Measurements from ENCODE around the gene CC2D1A. TPM values are rescaled to one million over a fixed set of nuclear protein-coding genes. Genes with fewer than 3 reads are reported as not detected.
"Not testable (repeated sequence)": the region's sequence is repeated elsewhere in the genome, so short reads cannot be mapped to it uniquely, and the experiment has no call there.

CC2D1A gene
- total and polyA plus RNA-seq, 8 donors, result 25.0 to 34.3 (median 30.5) TPM

GRCh38 chr19:13964776-13965175 is 58.8 kb downstream of the CC2D1A start:
- no peak for TF ChIP-seq CTCF (IDR thresholded peaks at IDR 0.05)
- H3K36me3 ChIP-seq, result peaks cover 0 to 100% of the 10 kb centered on the region in 2 donors
- intact Hi-C loops (cut with DNase I), result no loop called here

GRCh38 chr19:13965377-13965896 is 59.4 kb downstream of the CC2D1A start:
- no peak overlapping the region for H3K4me3 ChIP-seq
- ATAC-seq, result no peak
- no peaks in the 10 kb centered on the region for H3K9me3 ChIP-seq
- no peaks in the 10 kb centered on the region for H3K27me3 ChIP-seq
- H3K36me3 ChIP-seq, result peaks cover 0 to 99% of the 10 kb centered on the region in 2 donors
- intact Hi-C loops (cut with DNase I), result no loop called here
- DNase-seq, result no peak
- no peak overlapping the region for H3K27ac ChIP-seq
- no peaks in the 10 kb centered on the region for H3K4me1 ChIP-seq
- no peak for TF ChIP-seq CTCF (IDR thresholded peaks at IDR 0.05)

More at GRCh38 chr19:13964776-13965175, 58.8 kb downstream of the CC2D1A start:
- Histone ChIP-seq H3K4me3 (no peak overlapping the region), H3K4me1 (no peaks in the 10 kb centered on the region), H3K27ac (no peak overlapping the region), H3K9me3 (no peaks in the 10 kb centered on the region), H3K27me3 (no peaks in the 10 kb centered on the region)
- ATAC-seq (no peak), DNase-seq (no peak)

- H3K27me3 ChIP-seq, result no peaks in the 10 kb centered on the region
- no peak for ATAC-seq
- no peak overlapping the region for H3K27ac ChIP-seq
- no peaks in the 10 kb centered on the region for H3K9me3 ChIP-seq
- no peak for TF ChIP-seq CTCF (IDR thresholded peaks at IDR 0.05)
- no peak overlapping the region for H3K4me3 ChIP-seq
- no peak for DNase-seq
- no peaks in the 10 kb centered on the region for H3K4me1 ChIP-seq
- peaks cover 0 to 96% of the 10 kb centered on the region in 2 donors for H3K36me3 ChIP-seq
- intact Hi-C loops (cut with DNase I), result no loop called here
Measured at GRCh38 chr19:13965926-13966683, 60.1 kb downstream of the CC2D1A start.

- no peaks in the 10 kb centered on the region for H3K4me1 ChIP-seq
- ATAC-seq (no peak), DNase-seq (peak in 1 of 4 donors; percentile 66)
- no peak overlapping the region for H3K27ac ChIP-seq
- no peak for TF ChIP-seq CTCF (IDR thresholded peaks at IDR 0.05)
- no peak overlapping the region for H3K4me3 ChIP-seq
- H3K36me3 ChIP-seq, result peaks cover 0 to 96% of the 10 kb centered on the region in 2 donors
- intact Hi-C loops (cut with DNase I), result no loop called here
- H3K27me3 ChIP-seq, result no peaks in the 10 kb centered on the region
- no peaks in the 10 kb centered on the region for H3K9me3 ChIP-seq
Measured at GRCh38 chr19:13966684-13967128, 60.7 kb downstream of the CC2D1A start.

- H3K4me1 ChIP-seq; H3K27ac ChIP-seq; H3K27me3 ChIP-seq; ATAC-seq; intact Hi-C loops (cut with DNase I); DNase-seq; H3K9me3 ChIP-seq; H3K4me3 ChIP-seq: not testable (repeated sequence)
- H3K36me3 ChIP-seq, result peaks cover 0 to 96% of the 10 kb centered on the region in 2 donors
Measured at GRCh38 chr19:13967206-13967605, 61.2 kb downstream of the CC2D1A start.
